ENCODE results near the gene SLCO3A1. TPM values are rescaled to one million over a fixed set of nuclear protein-coding genes. Genes with fewer than 3 reads are reported as not detected.

SLCO3A1 gene
- total and polyA plus RNA-seq, 2 of the 8 experiments (the other 6 are each of a cell fraction or from before 2014, with no cell fraction given): 15.1 to 20.4 TPM

DNA sequence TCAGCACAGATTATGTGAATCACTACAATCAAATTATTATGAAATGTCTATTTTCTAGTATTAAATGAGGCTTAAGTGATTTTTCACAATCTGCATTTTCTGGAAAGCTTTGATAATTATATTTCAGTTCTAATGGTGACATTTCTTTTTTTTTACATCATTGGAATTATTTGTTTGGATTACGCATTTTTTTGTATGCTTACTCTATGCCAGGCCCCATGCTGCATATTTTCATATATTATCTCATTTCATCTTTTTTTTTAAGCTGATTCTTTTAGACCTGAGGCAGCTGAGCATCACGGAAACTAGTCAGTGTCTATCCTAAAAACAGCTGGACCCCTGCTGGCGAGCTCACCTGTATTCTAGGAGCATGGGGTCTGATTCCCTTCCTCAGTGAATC is 31.1 kb downstream of the SLCO3A1 start:
- Histone ChIP-seq H3K9ac (replicated peaks in 1 of 4; ENCODE audit: extremely low read depth in 1 of 4, low read depth in 3 of 4, low read length in 3 of 4) (no peak overlapping the region), H3K4me2 (ENCODE audit: insufficient read depth in 1 of 2, low read depth in 2 of 2, low read length in 2 of 2) (no peak overlapping the region), H3K56ac (replicated peaks; ENCODE audit: insufficient read length, low read depth, low read length) (no peak overlapping the region), H3K23ac (ENCODE audit: insufficient read length) (no peak overlapping the region), H3K18ac (ENCODE audit: extremely low read depth, low read length) (no peak overlapping the region), H3K9me3 (ENCODE audit: insufficient read depth in 2 of 2, low read depth in 1 of 2, low read length in 1 of 2) (no peaks in the 10 kb centered on the region), H4K8ac (ENCODE audit: extremely low read depth, insufficient read depth, low read length) (no peak overlapping the region), H3K23me2 (ENCODE audit: low read depth, low read length) (no peaks in the 10 kb centered on the region), H3K4me3 (ENCODE audit: extremely low read depth in 1 of 4, insufficient read depth in 2 of 4, low read depth in 3 of 4, low read length in 4 of 4) (no peak overlapping the region), H2BK120ac (replicated peaks; ENCODE audit: low read depth, low read length) (no peak overlapping the region), H3K79me1 (ENCODE audit: low read depth, low read length) (peaks cover 3% of the 10 kb centered on the region; the same call in 1 of the 2 replicates), H3K4ac (replicated peaks; ENCODE audit: insufficient read length, low read depth, low read length) (no peak overlapping the region), H4K91ac (replicated peaks; ENCODE audit: insufficient read length, low read length) (no peak overlapping the region), H2AFZ (ENCODE audit: low read length) (no peak overlapping the region), H2BK12ac (ENCODE audit: low read depth, low read length) (no peak overlapping the region), H3K27me3 (replicated peaks in 1 of 4; ENCODE audit: control insufficient read depth in 3 of 4, extremely low read depth in 1 of 4, insufficient read depth in 3 of 4, low read length in 3 of 4) (no peaks in the 10 kb centered on the region), H4K20me1 (replicated peaks in 1 of 2; ENCODE audit: control insufficient read depth in 1 of 2, insufficient read depth in 2 of 2, low read length in 2 of 2) (peaks cover 0 to 3% of the 10 kb centered on the region in 2 experiments), H2AK5ac (ENCODE audit: low read depth, low read length) (no peak overlapping the region), H3K4me1 (replicated peaks in 1 of 4; ENCODE audit: control insufficient read depth in 3 of 4, insufficient read depth in 4 of 4, low read length in 3 of 4) (peaks cover 3 to 20% (median 13%) of the 10 kb centered on the region in 4 experiments; a peak in 6 of 7 replicates), H2BK5ac (ENCODE audit: low read depth, low read length) (no peak overlapping the region), H2BK15ac (ENCODE audit: low read length) (no peak overlapping the region), H3K36me3 (ENCODE audit: control insufficient read depth in 2 of 4, insufficient read depth in 4 of 4, low read length in 3 of 4) (no peaks in the 10 kb centered on the region), H2BK20ac (ENCODE audit: low read length) (no peak overlapping the region), H3K79me2 (ENCODE audit: control insufficient read depth in 1 of 2, insufficient read depth in 2 of 2, low read length in 2 of 2) (0 out of 4 replicates have a peak, but pooled peaks cover 0 to 6% of the 10 kb centered on the region in 2 experiments), H3K27ac (ENCODE audit: low read depth, low read length) (no peak overlapping the region), H4K5ac (ENCODE audit: insufficient read length, low read depth, low read length) (no peak overlapping the region), H3K14ac (ENCODE audit: insufficient read length) (no peak overlapping the region)
- FAIRE-seq: no peak
- WGBS, 2 experiments (ENCODE audit: extremely low coverage in 1 of 2, insufficient coverage in 1 of 2, insufficient read length in 1 of 2, insufficient replicate concordance in 2 of 2, low coverage in 1 of 2, low lambda C conversion rate in 2 of 2, missing lambda C conversion rate in 1 of 2): 89% methylated on average over 3 of the region's 3 CpGs; no CpG with 5 or more reads in 1 of the 2 experiments
- TF ChIP-seq NANOG (IDR thresholded peaks at IDR 0.05; ENCODE audit: insufficient read depth, low read depth, low read length, poor library complexity, severe bottlenecking): no peak
- ChIA-PET CTCF (ENCODE audit: partially characterized antibody) (interaction anchor here (0.6 to 5.8 kb wide), 12 partner anchors 13 to 217 kb away, joined by 3 to 45 read pairs (median 4); no protein-coding TSS in a partner anchor), POLR2A (ENCODE audit: partially characterized antibody) (no interaction called here)
- no peak for DNase-seq (ENCODE audit: low read depth in 1 of 2, low spot score in 2 of 2)
